Endodermal cell (in vitro differentiated cells): Measurements from ENCODE around the gene ACTL10. TPM values are rescaled to one million over a fixed set of nuclear protein-coding genes. Genes with fewer than 3 reads are reported as not detected.

Experiments
- DNase-seq: peaks from one replicate; pipeline ENCODE4 v3.0.0-alpha.2; 2017
- H3K27ac ChIP-seq: 2 replicates; pipeline ENCODE4 v1.5.1; 2013; ENCODE audit warnings: mild to moderate bottlenecking, low read depth, low read length, moderate library complexity
- H3K27me3 ChIP-seq: 2 replicates; pipeline ENCODE4 v1.6.1; 2013; ENCODE audit warnings: mild to moderate bottlenecking, low read length, moderate library complexity; ENCODE audit not compliant: insufficient read depth, control insufficient read depth, poor library complexity, severe bottlenecking
- H3K36me3 ChIP-seq: 2 replicates; pipeline ENCODE4 v1.7.0; 2013; ENCODE audit warnings: mild to moderate bottlenecking, low read length, moderate library complexity; ENCODE audit not compliant: control insufficient read depth, insufficient read depth
- H3K4me1 ChIP-seq: one replicate; pipeline ENCODE4 v1.7.0; 2013; ENCODE audit warnings: low read length; ENCODE audit not compliant: control insufficient read depth, insufficient read depth
- H3K4me3 ChIP-seq: 2 replicates; pipeline ENCODE4 v1.5.1; 2013; ENCODE audit warnings: mild to moderate bottlenecking, low read length, moderate library complexity
- H3K9ac ChIP-seq: 2 replicates; pipeline ENCODE4 v1.6.1; 2013; ENCODE audit warnings: mild to moderate bottlenecking, low read length, moderate library complexity; ENCODE audit not compliant: poor library complexity, severe bottlenecking; ENCODE audit errors: extremely low read depth
- H3K9me3 ChIP-seq: 2 replicates; pipeline ENCODE4 v1.6.1; 2013; ENCODE audit warnings: mild to moderate bottlenecking, low read length, moderate library complexity; ENCODE audit not compliant: control insufficient read depth
- H3K27ac Mint-ChIP-seq: 2 replicates; pipeline ENCODE4 v1.8.0; 2020; ENCODE audit warnings: mixed read lengths
- H3K27me3 Mint-ChIP-seq: 2 replicates; pipeline ENCODE4 v1.8.0; 2021; ENCODE audit warnings: mild to moderate bottlenecking, mixed read lengths; ENCODE audit not compliant: insufficient read depth
- H3K36me3 Mint-ChIP-seq: 2 replicates; pipeline ENCODE4 v1.8.0; 2020; ENCODE audit warnings: low read depth, mixed read lengths
- H3K4me1 Mint-ChIP-seq: 2 replicates; pipeline ENCODE4 v1.8.0; 2020; ENCODE audit warnings: mixed read lengths
- H3K4me3 Mint-ChIP-seq: 2 replicates; pipeline ENCODE4 v1.8.0; 2020; ENCODE audit warnings: mild to moderate bottlenecking, moderate library complexity, mixed read lengths
- H3K9me3 Mint-ChIP-seq: 2 replicates; pipeline ENCODE4 v1.8.0; 2020; ENCODE audit warnings: mild to moderate bottlenecking, mixed read lengths
- CTCF ChIP-seq: fragments of 200-600 bp; sonication (generic); conservative IDR thresholded peaks from 2 replicates; pipeline ENCODE4 v1.5.0; 2021; ENCODE audit warnings: antibody characterized with exemption, mild to moderate bottlenecking
- WGBS, 2 experiments: methylation state at CpG; one replicate each; pipeline versions ENCODE4 v1.1.5 to v1.1.7; 2013; ENCODE audit warnings: missing lambda C conversion rate in 2 of 2, mixed read lengths in 1 of 2; ENCODE audit not compliant: insufficient coverage in 1 of 2, insufficient read length in 1 of 2; 5-methylcytosine and 5-hydroxymethylcytosine counted together
- total RNA-seq, 2 donors: library from RNA; stranded (reverse); fragmentation: NEBNext Ultra II Directional in 1 of 2; extraction: Animal tissue kit (Norgen Biotek cat#: 25700) in 1 of 2; gene quantifications; 2 replicates in 1 of 2; 3 replicates in 1 of 2; pipeline ENCODE4 v1.2.1, GENCODE V29; 2021

Gene ACTL10
- total RNA-seq, 2 donors from 2014 or later = 0.42 TPM; not detected in 1

GRCh38 chr20:33648396-33649004 is 18.2 kb upstream of the ACTL10 start:
- H3K9me3 ChIP-seq = no peaks in the 10 kb centered on the region
- H3K4me1 Mint-ChIP-seq = peaks cover 8% of the 10 kb centered on the region
- no peak overlapping the region for H3K9ac ChIP-seq
- peaks cover 30% of the 10 kb centered on the region for H3K36me3 Mint-ChIP-seq
- H3K4me1 ChIP-seq = no peaks in the 10 kb centered on the region
- no peak for DNase-seq
- no peaks in the 10 kb centered on the region for H3K27me3 Mint-ChIP-seq
- no peak overlapping the region for H3K4me3 ChIP-seq
- H3K27ac Mint-ChIP-seq = no peak overlapping the region
- no peaks in the 10 kb centered on the region for H3K27me3 ChIP-seq
- no peak overlapping the region for H3K4me3 Mint-ChIP-seq
- no peak for TF ChIP-seq CTCF
- 94 to 98% methylated on average over 10 to 14 of the region's 14 CpGs for WGBS, 2 experiments
- no peaks in the 10 kb centered on the region for H3K9me3 Mint-ChIP-seq
- H3K36me3 ChIP-seq = peaks cover 25% of the 10 kb centered on the region
- H3K27ac ChIP-seq = no peak overlapping the region

- WGBS, 2 experiments = 94 to 97% methylated on average over 18 to 19 of the region's 19 CpGs
- Histone ChIP-seq H3K36me3 (peaks cover 20% of the 10 kb centered on the region), H3K27me3 (no peaks in the 10 kb centered on the region), H3K27ac (peak overlapping the region; percentile 36), H3K9me3 (no peaks in the 10 kb centered on the region), H3K4me3 (no peak overlapping the region), H3K9ac (no peak overlapping the region), H3K4me1 (no peaks in the 10 kb centered on the region)
- TF ChIP-seq CTCF = no peak
- H3K9me3 Mint-ChIP-seq = no peaks in the 10 kb centered on the region
- DNase-seq = no peak
- H3K27me3 Mint-ChIP-seq = no peaks in the 10 kb centered on the region
- peaks cover 14% of the 10 kb centered on the region for H3K4me1 Mint-ChIP-seq
- H3K36me3 Mint-ChIP-seq = peaks cover 27% of the 10 kb centered on the region
- H3K27ac Mint-ChIP-seq = no peak overlapping the region
- no peak overlapping the region for H3K4me3 Mint-ChIP-seq
These were observed 17.5 kb upstream of the ACTL10 start for GRCh38 chr20:33649201-33649681.

GRCh38 chr20:33650111-33650752 is 16.5 kb upstream of the ACTL10 start:
- H3K9me3 Mint-ChIP-seq = no peaks in the 10 kb centered on the region
- no peak overlapping the region for H3K9ac ChIP-seq
- H3K36me3 ChIP-seq = peaks cover 11% of the 10 kb centered on the region
- H3K27me3 ChIP-seq = no peaks in the 10 kb centered on the region
- no peak overlapping the region for H3K27ac ChIP-seq
- no peak overlapping the region for H3K4me3 ChIP-seq
- no peak for DNase-seq
- H3K4me1 Mint-ChIP-seq = peaks cover 14% of the 10 kb centered on the region
- H3K27ac Mint-ChIP-seq = no peak overlapping the region
- no peak for TF ChIP-seq CTCF
- no peaks in the 10 kb centered on the region for H3K27me3 Mint-ChIP-seq
- 92 to 93% methylated on average over 8 to 11 of the region's 11 CpGs for WGBS, 2 experiments
- peaks cover 17% of the 10 kb centered on the region for H3K36me3 Mint-ChIP-seq
- no peak overlapping the region for H3K4me3 Mint-ChIP-seq
- no peaks in the 10 kb centered on the region for H3K9me3 ChIP-seq
- H3K4me1 ChIP-seq = no peaks in the 10 kb centered on the region
